ENCODE results near the gene KCTD18.

KCTD18 gene

GRCh38 chr2:200509612-200510433, at the start of gene KCTD18:
KCTD18 (minus strand) TSS chr2:200510068; CDS start chr2:200507016, 3,052 bp downstream.
- ChIA-PET POLR2A (no interaction called here), CTCF (interaction anchor here (0.6 to 3.2 kb wide), 18 partner anchors 11 to 544 kb away, joined by 3 to 18 read pairs (median 4); partner anchors contain the start of gene SGO2)
- TF ChIP-seq CTCF (IDR thresholded peaks at IDR 0.05; ENCODE audit: control extremely low read depth, extremely low read depth, low read depth, missing control alignments), result peak; percentile 91
- DNase-seq (ENCODE audit: extremely low spot score), result peak; percentile 98

DNA sequence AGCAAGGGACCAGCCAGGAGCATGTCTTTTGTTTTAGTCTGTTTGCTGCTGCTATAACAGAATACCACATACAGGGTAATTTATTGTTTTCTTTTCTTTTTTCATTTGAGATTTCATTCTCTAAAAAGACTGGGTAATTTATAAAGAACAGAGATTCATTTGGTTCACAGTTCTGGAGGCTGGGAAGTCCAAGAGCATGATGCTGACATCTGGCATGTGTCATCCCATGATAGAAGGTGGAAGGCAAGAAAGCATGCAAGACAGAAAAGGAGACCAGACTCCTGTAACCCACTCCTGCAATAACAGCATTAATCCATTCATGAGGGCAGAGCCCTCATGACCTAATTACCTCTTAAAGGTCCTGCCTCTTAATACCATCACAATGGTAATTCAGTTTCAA, 30.9 kb upstream of the KCTD18 start:
- no peak for DNase-seq (ENCODE audit: extremely low spot score)
- ChIA-PET POLR2A (no interaction called here), CTCF (no interaction called here)
- no peak for TF ChIP-seq CTCF (IDR thresholded peaks at IDR 0.05; ENCODE audit: control extremely low read depth, extremely low read depth, low read depth, missing control alignments)

DNA sequence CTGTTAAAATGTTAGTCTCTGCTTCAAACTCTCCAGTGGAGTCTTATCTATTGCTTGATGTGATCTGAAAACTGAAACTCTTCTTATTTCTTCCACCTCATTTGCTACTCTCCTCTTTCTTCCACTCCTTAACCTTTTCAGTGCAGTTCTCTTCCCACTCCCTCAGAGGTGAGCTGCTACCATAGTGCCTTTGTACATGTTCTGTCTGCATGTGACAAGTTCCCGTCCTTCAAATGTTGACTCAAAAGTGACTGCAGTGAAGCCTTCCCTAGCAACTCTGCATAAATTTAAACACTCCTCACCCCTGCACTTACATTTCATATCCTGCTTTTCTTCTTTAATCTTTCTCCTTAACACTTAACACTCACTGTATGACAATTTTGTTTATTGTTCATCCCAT, 28.3 kb upstream of the KCTD18 start:
- no peak for TF ChIP-seq CTCF (IDR thresholded peaks at IDR 0.05; ENCODE audit: control extremely low read depth, extremely low read depth, low read depth, missing control alignments)
- no peak for DNase-seq (ENCODE audit: extremely low spot score)
- POLR2A ChIA-PET, result no interaction called here
- CTCF ChIA-PET, result interaction anchor here (1.2 to 1.3 kb wide), 2 partner anchors 11 to 29 kb away, joined by 3 to 4 read pairs; partner anchors contain the start of gene KCTD18

- no peak for DNase-seq (ENCODE audit: extremely low spot score)
- CTCF ChIA-PET, result interaction anchor here (0.9 to 2.0 kb wide), 7 partner anchors 9 to 179 kb away, joined by 3 to 13 read pairs (median 4); partner anchors contain the start of genes KCTD18 and SGO2
- POLR2A ChIA-PET, result no interaction called here
- TF ChIP-seq CTCF (IDR thresholded peaks at IDR 0.05; ENCODE audit: control extremely low read depth, extremely low read depth, low read depth, missing control alignments), result no peak
These were observed 24.7 kb upstream of the KCTD18 start for GRCh38 chr2:200534572-200534971.

GRCh38 chr2:200533754-200534153, 23.9 kb upstream of the KCTD18 start:
- CTCF ChIA-PET, result interaction anchor here (1.0 to 2.0 kb wide), 2 partner anchors 13 to 24 kb away, joined by 3 to 4 read pairs; partner anchors contain the start of gene KCTD18
- TF ChIP-seq CTCF (IDR thresholded peaks at IDR 0.05; ENCODE audit: control extremely low read depth, extremely low read depth, low read depth, missing control alignments), result no peak
- POLR2A ChIA-PET, result no interaction called here
- no peak for DNase-seq (ENCODE audit: extremely low spot score)

DNA sequence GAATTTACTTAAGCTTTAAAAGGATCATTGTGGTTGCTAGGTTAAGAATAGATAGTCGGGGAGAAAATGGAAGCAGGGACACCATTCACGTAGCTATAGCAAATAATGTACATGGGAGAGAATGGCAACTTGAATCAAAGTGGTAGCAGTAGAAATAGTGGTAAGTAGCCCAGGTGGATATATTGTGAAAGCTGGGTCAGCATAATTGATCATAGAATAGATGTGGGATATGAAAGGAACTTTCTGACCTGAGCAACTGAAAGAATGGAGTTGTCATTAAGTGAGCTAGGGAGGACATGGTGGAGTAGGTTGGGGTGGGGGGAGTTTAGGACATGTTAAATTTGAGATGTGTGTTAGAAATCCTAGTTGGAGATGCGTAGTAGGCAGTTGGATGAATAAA, 18.4 kb upstream of the KCTD18 start:
- ChIA-PET CTCF (interaction anchor here (1.7 kb wide), 1 partner anchor 10 kb away, joined by 4 read pairs; no protein-coding TSS in a partner anchor), POLR2A (interaction anchor here (0.6 kb wide), 1 partner anchor 413 kb away, joined by 3 read pairs; no protein-coding TSS in a partner anchor)
- no peak for TF ChIP-seq CTCF (IDR thresholded peaks at IDR 0.05; ENCODE audit: control extremely low read depth, extremely low read depth, low read depth, missing control alignments)
- no peak for DNase-seq (ENCODE audit: extremely low spot score)

All from GM10248 (cell line).